IMR-90 (cell line): ENCODE data around the gene C1QTNF12. TPM values are rescaled to one million over a fixed set of nuclear protein-coding genes. Genes with fewer than 3 reads are reported as not detected.
A peak's percentile ranks its signal among the peaks of the same experiment; 100 is the strongest.

Source experiments
- ATAC-seq: fragments of 200-7000 bp; cut with Tn5 transposase; 2 replicates; pipeline ENCODE4 v1.9.1; 2020; ENCODE audit warnings: low read depth, mild to moderate bottlenecking, moderate library complexity
- BruUV-seq: library from RNA; stranded (reverse); fragments of 400-500 nt; replicated peaks from 2 replicates; lab custom pipeline; 2021; lab: Mats Ljungman, UMichigan
- CTCF ChIA-PET: fragments of 300-600 bp; formaldehyde crosslinking; extraction: SDS; loops from one replicate; lab custom pipeline; 2021; ENCODE audit warnings: antibody characterized with exemption; lab: Yijun Ruan, JAX
- POLR2A ChIA-PET: fragments of 300-600 bp; sonication (Branson Sonifier 250); formaldehyde crosslinking; loops from one replicate; lab custom pipeline; 2022; ENCODE audit warnings: antibody characterized with exemption; ENCODE audit not compliant: unreplicated experiment; lab: Charles Lee
- DNase-seq: peaks from one replicate; pipeline ENCODE4 v3.0.0; 2013
- H2AFZ ChIP-seq: replicated peaks from 2 replicates; pipeline ENCODE3; 2013; ENCODE audit warnings: low read length, mild to moderate bottlenecking; ENCODE audit not compliant: poor library complexity
- H2AK5ac ChIP-seq: 2 replicates; pipeline ENCODE4 v1.6.1; 2013; ENCODE audit warnings: low read depth, low read length, inconsistent platforms
- H2AK9ac ChIP-seq: replicated peaks from 2 replicates; pipeline ENCODE3; 2013; ENCODE audit warnings: mild to moderate bottlenecking, low read depth, low read length, moderate library complexity; ENCODE audit not compliant: poor library complexity
- H2BK120ac ChIP-seq: 2 replicates; pipeline ENCODE4 v1.6.1; 2013; ENCODE audit warnings: low read depth, low read length, inconsistent platforms
- H2BK15ac ChIP-seq: 3 replicates; pipeline ENCODE4 v1.6.1; 2013; ENCODE audit warnings: low read depth, low read length, inconsistent platforms
- H2BK20ac ChIP-seq: 2 replicates; pipeline ENCODE4 v1.6.1; 2013; ENCODE audit warnings: low read depth, mild to moderate bottlenecking, inconsistent platforms, low read length, moderate library complexity
- H2BK5ac ChIP-seq: 2 replicates; pipeline ENCODE4 v1.6.1; 2013; ENCODE audit warnings: mild to moderate bottlenecking, low read depth, low read length, inconsistent platforms; ENCODE audit not compliant: poor library complexity, severe bottlenecking
- H3K14ac ChIP-seq: replicated peaks from 2 replicates; pipeline ENCODE4 v1.6.1; 2013; ENCODE audit warnings: low read depth, low read length, inconsistent platforms
- H3K18ac ChIP-seq: 2 replicates; pipeline ENCODE4 v1.6.1; 2013; ENCODE audit warnings: low read depth, low read length, control low read depth
- H3K23ac ChIP-seq: 2 replicates; pipeline ENCODE4 v1.6.1; 2013; ENCODE audit warnings: low read depth, low read length, inconsistent platforms
- H3K27ac ChIP-seq: 2 replicates; pipeline ENCODE4 v1.5.1; 2013; ENCODE audit warnings: mild to moderate bottlenecking, control low read depth, low read length; ENCODE audit not compliant: insufficient read depth
- H3K27me3 ChIP-seq: 2 replicates; pipeline ENCODE4 v1.6.1; 2013; ENCODE audit warnings: low read length; ENCODE audit not compliant: control insufficient read depth, insufficient read depth
- H3K36me3 ChIP-seq: 2 replicates; pipeline ENCODE4 v1.6.1; 2013; ENCODE audit warnings: low read length, mixed read lengths; ENCODE audit not compliant: control insufficient read depth, insufficient read depth
- H3K4ac ChIP-seq: 2 replicates; pipeline ENCODE4 v1.6.1; 2013; ENCODE audit warnings: low read depth, low read length, inconsistent platforms
- H3K4me1 ChIP-seq: 2 replicates; pipeline ENCODE4 v1.6.1; 2013; ENCODE audit warnings: low read length, mixed read lengths; ENCODE audit not compliant: control insufficient read depth, insufficient read depth
- H3K4me2 ChIP-seq: 2 replicates; pipeline ENCODE4 v1.6.1; 2013; ENCODE audit warnings: low read depth, mild to moderate bottlenecking, control low read depth, low read length, moderate library complexity
- H3K4me3 ChIP-seq: 2 replicates; pipeline ENCODE4 v1.5.1; 2013; ENCODE audit warnings: low read depth, mild to moderate bottlenecking, control low read depth, low read length, moderate library complexity; ENCODE audit not compliant: insufficient read depth
- H3K56ac ChIP-seq: 2 replicates; pipeline ENCODE4 v1.6.1; 2013; ENCODE audit warnings: low read length, inconsistent platforms; ENCODE audit not compliant: insufficient read depth; ENCODE audit errors: extremely low read depth
- H3K79me1 ChIP-seq, 2 experiments: 2 replicates each; pipeline ENCODE4 v1.6.1; 2013; ENCODE audit warnings: low read length in 2 of 2, inconsistent platforms in 1 of 2, low read depth in 1 of 2
- H3K9ac ChIP-seq: 2 replicates; pipeline ENCODE4 v1.6.1; 2013; ENCODE audit warnings: low read depth, low read length, control low read depth
- H3K9me1 ChIP-seq: 2 replicates; pipeline ENCODE4 v1.6.1; 2013; ENCODE audit warnings: low read length, inconsistent platforms; ENCODE audit not compliant: insufficient read depth
- H3K9me3 ChIP-seq: 2 replicates; pipeline ENCODE4 v1.6.1; 2013; ENCODE audit warnings: low read length; ENCODE audit not compliant: control insufficient read depth, insufficient read depth
- H4K20me1 ChIP-seq: 2 replicates; pipeline ENCODE4 v1.6.1; 2013; ENCODE audit warnings: low read length, inconsistent platforms; ENCODE audit not compliant: insufficient read depth
- H4K5ac ChIP-seq: 2 replicates; pipeline ENCODE4 v1.6.1; 2013; ENCODE audit warnings: mild to moderate bottlenecking, low read depth, low read length, control low read depth
- H4K8ac ChIP-seq, 2 experiments: 2 replicates each; pipeline ENCODE4 v1.6.1; 2013; ENCODE audit warnings: low read depth in 2 of 2, low read length in 2 of 2, control low read depth in 1 of 2, inconsistent platforms in 1 of 2
- H4K91ac ChIP-seq: 2 replicates; pipeline ENCODE4 v1.6.1; 2013; ENCODE audit warnings: low read depth, low read length, inconsistent platforms; ENCODE audit not compliant: insufficient read depth
- FOS ChIP-seq: fragments of 150-350 bp; IDR thresholded peaks from 2 replicates; pipeline ENCODE4 v1.6.1; 2016; ENCODE audit warnings: low read depth, low read length
- MXI1 ChIP-seq: IDR thresholded peaks from 2 replicates; pipeline ENCODE4 v1.6.1; 2012; ENCODE audit warnings: low read depth, mild to moderate bottlenecking, low read length, moderate library complexity, borderline replicate concordance
- WGBS, 2 experiments: methylation state at CpG; one replicate each; pipeline versions ENCODE4 v1.1.5 to v1.1.7; 2013; ENCODE audit warnings: missing lambda C conversion rate in 2 of 2; ENCODE audit not compliant: insufficient read length in 1 of 2; ENCODE audit errors: extremely low coverage in 2 of 2; 5-methylcytosine and 5-hydroxymethylcytosine counted together
- dilution Hi-C: fragments of 300-500 bp; cut with HindIII; formaldehyde crosslinking; loops from one replicate; pipeline ENCODE4 v1.14.3; 2018; ENCODE audit warnings: low sequenced_read_pairs; ENCODE audit not compliant: unreplicated experiment
- in situ Hi-C: fragments of 300-500 bp; cut with MboI; formaldehyde crosslinking; loops from 3 replicates; pipeline ENCODE4 v1.14.3; 2019; ENCODE audit warnings: low sequenced_read_pairs, inconsistent platforms, mixed read lengths
- intact Hi-C: fragments of 100-400 bp; cut with micrococcal nuclease; formaldehyde crosslinking; loops from 2 replicates; pipeline ENCODE4 v1.10.0; 2022
- polyA plus RNA-seq, 3 experiments: library from polyadenylated mRNA; depleted of rRNA; stranded (reverse); fragments of >200 nt; gene quantifications; 2 replicates each; pipeline ENCODE4 v1.2.3, GENCODE V29; 2012; ENCODE audit warnings: low replicate concordance in 1 of 3
- total RNA-seq: library from RNA; depleted of rRNA; stranded (reverse); fragments of >200 nt; gene quantifications from 2 replicates; pipeline ENCODE4 v1.2.3, GENCODE V29; 2012

Gene C1QTNF12
- total and polyA plus RNA-seq, 2 of the 4 experiments (the other 2 are of a cell fraction), result 0.36 to 1.1 TPM

- Histone ChIP-seq H2AK9ac (peak overlapping the region; percentile 99), H3K4me1 (peaks cover 38% of the 10 kb centered on the region), H2AK5ac (peak overlapping the region; percentile 95), H3K23ac (peak overlapping the region; percentile 89), H2AFZ (peak overlapping the region; percentile 98), H2BK20ac (no peak overlapping the region), H3K9me3 (no peaks in the 10 kb centered on the region), H3K9ac (peak overlapping the region; percentile 98), H3K27ac (peak overlapping the region; percentile 98), H4K8ac (peak overlapping the region; percentile 91 to 96), H4K20me1 (peaks cover 25% of the 10 kb centered on the region), H4K91ac (peak overlapping the region; percentile 80), H3K36me3 (peaks cover 22% of the 10 kb centered on the region), H3K18ac (peak overlapping the region; percentile 81), H2BK120ac (peak overlapping the region; percentile 44; the same call in 1 of the 2 replicates), H3K4ac (peak overlapping the region; percentile 90), H2BK5ac (peak overlapping the region; percentile 98), H3K4me2 (peak overlapping the region; percentile 96), H3K79me1 (peaks cover 8 to 51% of the 10 kb centered on the region in 2 experiments; a peak in 3 of 4 replicates), H2BK15ac (peak overlapping the region; percentile 87; the same call in 2 of the 3 replicates), H3K9me1 (peaks cover 33% of the 10 kb centered on the region), H4K5ac (peak overlapping the region; percentile 66), H3K4me3 (peak overlapping the region; percentile 71), H3K14ac (peak overlapping the region; percentile 86), H3K56ac (peak overlapping the region; percentile 52), H3K27me3 (no peaks in the 10 kb centered on the region)
- in situ Hi-C loops, result no loop called here
- no TSS peak for BruUV-seq
- TF ChIP-seq MXI1, result 0 out of 2 replicates have a peak, but pooled peaks have one; percentile 5
- no peak for TF ChIP-seq FOS
- POLR2A ChIA-PET, result no interaction called here
- 0% methylated on average over 5 of the region's 31 CpGs; no CpG with 5 or more reads in 1 of the 2 experiments for WGBS, 2 experiments
- CTCF ChIA-PET, result no interaction called here
- intact Hi-C loops, result no loop called here
- DNase-seq (no peak), ATAC-seq (no peak)
- dilution Hi-C loops, result no loop called here
These were observed 27.9 kb upstream of the C1QTNF12 start for GRCh38 chr1:1274299-1274930.
